Measurements from ENCODE around the gene RPS27.
"Not testable (repeated sequence)": the region's sequence is repeated elsewhere in the genome, so short reads cannot be mapped to it uniquely, and the experiment has no call there.

The RPS27 gene

GRCh38 chr1:154019269-154019668, 28.7 kb downstream of the RPS27 start:
- in situ Hi-C loops (cut with MboI; ENCODE audit: low sequenced_read_pairs) = no loop called here
- H3K27me3 ChIP-seq (ENCODE audit: low read depth) = no peaks in the 10 kb centered on the region
- H3K4me1 ChIP-seq = no peaks in the 10 kb centered on the region
- H3K36me3 ChIP-seq (replicated peaks) = no peaks in the 10 kb centered on the region
- no peak overlapping the region for H3K4me3 ChIP-seq
- H3K9me3 ChIP-seq = no peaks in the 10 kb centered on the region
- DNase-seq (ENCODE audit: low spot score in 2 of 2) = no peak

- no peaks in the 10 kb centered on the region for H3K9me3 ChIP-seq
- in situ Hi-C loops (cut with MboI; ENCODE audit: low sequenced_read_pairs) = no loop called here
- H3K36me3 ChIP-seq (replicated peaks) = no peaks in the 10 kb centered on the region
- H3K4me1 ChIP-seq = no peaks in the 10 kb centered on the region
- H3K4me3 ChIP-seq = no peak overlapping the region
- no peaks in the 10 kb centered on the region for H3K27me3 ChIP-seq (ENCODE audit: low read depth)
- DNase-seq (ENCODE audit: low spot score in 2 of 2) = no peak
These were observed 29.4 kb downstream of the RPS27 start for GRCh38 chr1:154019940-154020339.

GRCh38 chr1:154033697-154034096, 43.1 kb downstream of the RPS27 start:
- in situ Hi-C loops (cut with MboI; ENCODE audit: low sequenced_read_pairs); H3K27me3 ChIP-seq (ENCODE audit: low read depth); DNase-seq (ENCODE audit: low spot score in 2 of 2): not testable (repeated sequence)

More at GRCh38 chr1:154033697-154034096, 43.1 kb downstream of the RPS27 start:
- H3K36me3 ChIP-seq (replicated peaks); H3K9me3 ChIP-seq; H3K4me3 ChIP-seq; H3K4me1 ChIP-seq: not testable (repeated sequence)
